Stomach (tissue), 9 donors: ENCODE data around the gene NRN1L. TPM values are rescaled to one million over a fixed set of nuclear protein-coding genes. Genes with fewer than 3 reads are reported as not detected.
"Not testable (repeated sequence)": the region's sequence is repeated elsewhere in the genome, so short reads cannot be mapped to it uniquely, and the experiment has no call there.

Experiments used
- DNase-seq, 2 donors: peaks; one replicate each; pipeline versions ENCODE4 v3.0.0 to v3.0.0-alpha.2; 2013 to 2019
- H3K27ac ChIP-seq, 5 donors: fragments of 200-600 bp in 4 of 5; sonication (generic) in 4 of 5; one replicate each; pipeline ENCODE4 v1.5.1; 2013 to 2019; ENCODE audit warnings: mild to moderate bottlenecking in 1 of 5, moderate library complexity in 1 of 5
- H3K27me3 ChIP-seq, 3 donors: fragments of 200-600 bp; sonication (generic); one replicate each; pipeline ENCODE4 v1.5.1; 2017 to 2019; ENCODE audit warnings: mixed run types in 1 of 3
- H3K36me3 ChIP-seq, 4 donors: fragments of 200-600 bp; sonication (generic); 1 replicate in 3 of 4; 2 replicates in 1 of 4; pipeline ENCODE4 v1.5.1; 2016 to 2019
- H3K4me1 ChIP-seq, 4 donors: fragments of 200-600 bp; sonication (generic); one replicate each; pipeline ENCODE4 v1.5.1; 2016 to 2019
- H3K4me3 ChIP-seq, 4 donors: fragments of 200-600 bp; sonication (generic) in 3 of 4; one replicate each; pipeline ENCODE4 v1.5.1; 2016 to 2019; ENCODE audit warnings: mild to moderate bottlenecking in 1 of 4
- H3K9me3 ChIP-seq, 4 donors: fragments of 200-600 bp; sonication (generic); one replicate each; pipeline ENCODE4 v1.5.1; 2016 to 2019
- CTCF ChIP-seq, 7 experiments: fragments of 450-650 bp in 4 of 7; fragments of 200-600 bp in 3 of 7; sonication (generic) in 3 of 7; IDR thresholded peaks; one replicate each; pipeline ENCODE4 v1.5.1; 2016 to 2019; ENCODE audit warnings: antibody characterized with exemption in 7 of 7, control low read depth in 2 of 7, mild to moderate bottlenecking in 1 of 7
- EP300 ChIP-seq: sonication (generic); formaldehyde crosslinking; IDR thresholded peaks from one replicate; pipeline ENCODE4 v1.6.1; 2017; ENCODE audit warnings: antibody characterized with exemption
- POLR2A ChIP-seq, 4 donors: fragments of 450-650 bp; IDR thresholded peaks; one replicate each; pipeline ENCODE4 v1.6.1; 2016; ENCODE audit warnings: antibody characterized with exemption in 4 of 4, control low read depth in 2 of 4, mild to moderate bottlenecking in 1 of 4, moderate library complexity in 1 of 4
- POLR2AphosphoS5 ChIP-seq, 3 donors: sonication (generic); formaldehyde crosslinking; IDR thresholded peaks; one replicate each; pipeline ENCODE4 v1.6.1; 2016; ENCODE audit warnings: antibody characterized with exemption in 3 of 3
- WGBS, 5 donors: extraction: QIAGEN DNeasy Blood & Tissue Kit in 3 of 5; methylation state at CpG; one replicate each; pipeline versions ENCODE4 v1.1.5 to v1.1.7; 2013 to 2018; 5-methylcytosine and 5-hydroxymethylcytosine counted together
- intact Hi-C: fragments of 100-400 bp; cut with DNase I; formaldehyde crosslinking; loops from one replicate; pipeline ENCODE4 v1.15.1; 2023; ENCODE audit warnings: low total_unique reads
- polyA plus RNA-seq, 3 donors: library from polyadenylated mRNA; stranded (reverse); fragments of 200-250 nt; gene quantifications; one replicate each; pipeline ENCODE4 v1.2.3, GENCODE V29; 2013
- total RNA-seq, 5 donors: library from RNA; depleted of rRNA; stranded (reverse); fragments of >200 nt; gene quantifications; one replicate each; pipeline versions ENCODE4 v1.1.0 to v1.2.3, GENCODE V29; 2014 to 2016
- donor health status: healthy with polysubstance abuse.
- donor health status: Bipolar disorder and iron deficiency.
- donor health status: healthy.

Gene NRN1L
- total and polyA plus RNA-seq, 8 donors: 2.0 to 2.7 TPM; not detected in 6

GRCh38 chr16:67862623-67863583 lies 21.8 kb upstream of the NRN1L start:
- Histone ChIP-seq H3K9me3 (no peaks in the 10 kb centered on the region), H3K27ac (peak overlapping the region; percentile 49 to 78 (median 72)), H3K27me3 (no peaks in the 10 kb centered on the region), H3K4me1 (peaks cover 30 to 58% (median 39%) of the 10 kb centered on the region in 4 donors), H3K36me3 (peaks cover 20 to 41% (median 37%) of the 10 kb centered on the region in 4 donors), H3K4me3 (no peak overlapping the region)
- 66 to 78% (median 74%) methylated on average over 11 of the region's 11 CpGs for WGBS, 5 donors
- DNase-seq: peak; percentile 37 to 53
- intact Hi-C loops: no loop called here
- TF ChIP-seq POLR2AphosphoS5 (IDR thresholded peaks at IDR 0.05) (peak in 1 of 3 donors; percentile 61), EP300 (no peak), POLR2A (IDR thresholded peaks at IDR 0.05) (no peak)

- Histone ChIP-seq H3K27ac (peak overlapping the region; percentile 49 to 78 (median 72)), H3K4me1 (peaks cover 25 to 46% (median 31%) of the 10 kb centered on the region in 4 donors), H3K36me3 (peaks cover 31 to 53% (median 49%) of the 10 kb centered on the region in 4 donors)
- H3K27me3 ChIP-seq, intact Hi-C loops, DNase-seq, H3K4me3 ChIP-seq, H3K9me3 ChIP-seq: not testable (repeated sequence)
- WGBS, 5 donors: 84 to 99% (median 96%) methylated on average over 5 to 6 of the region's 6 CpGs
These were observed 20.6 kb upstream of the NRN1L start for GRCh38 chr16:67864044-67864443.

DNA sequence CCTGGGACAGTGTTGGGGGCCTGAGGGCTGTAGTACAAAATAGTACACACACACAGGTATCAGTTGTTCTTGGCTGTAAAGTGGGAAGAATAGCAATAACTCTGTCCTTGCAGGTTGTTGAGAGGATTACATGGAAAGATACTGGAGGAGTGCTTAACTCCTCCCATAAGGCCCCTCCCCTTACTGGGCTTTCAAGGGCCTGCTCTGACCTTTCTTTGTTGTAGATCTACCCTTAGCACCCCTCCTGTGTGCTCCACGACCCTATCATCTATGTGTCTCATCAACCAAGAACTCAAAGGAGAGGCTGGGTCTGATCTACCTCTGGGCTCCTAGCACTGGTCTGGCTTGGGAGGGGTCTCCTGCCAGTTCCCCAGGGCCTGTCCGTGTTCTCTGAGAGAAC lies 20.1 kb upstream of the NRN1L start:
- TF ChIP-seq CTCF (IDR thresholded peaks at IDR 0.05) (no peak), POLR2AphosphoS5 (IDR thresholded peaks at IDR 0.05) (no peak), EP300 (no peak), POLR2A (IDR thresholded peaks at IDR 0.05) (no peak)
- no peak for DNase-seq
- H3K27me3 ChIP-seq: no peaks in the 10 kb centered on the region
- intact Hi-C loops: no loop called here
- peaks cover 25 to 44% (median 31%) of the 10 kb centered on the region in 4 donors for H3K4me1 ChIP-seq
- WGBS, 5 donors: 80 to 91% (median 87%) methylated on average over 2 of the region's 2 CpGs
- H3K4me3 ChIP-seq: no peak overlapping the region
- no peaks in the 10 kb centered on the region for H3K9me3 ChIP-seq
- H3K36me3 ChIP-seq: peaks cover 34 to 58% (median 54%) of the 10 kb centered on the region in 4 donors
- H3K27ac ChIP-seq: no peak overlapping the region

- DNase-seq: peak; percentile 34 to 55
- H3K4me1 ChIP-seq: peaks cover 25 to 38% (median 29%) of the 10 kb centered on the region in 4 donors
- H3K4me3 ChIP-seq: no peak overlapping the region
- 92 to 97% (median 96%) methylated on average over 2 of the region's 2 CpGs for WGBS, 5 donors
- no peaks in the 10 kb centered on the region for H3K27me3 ChIP-seq
- TF ChIP-seq POLR2A (IDR thresholded peaks at IDR 0.05) (no peak), CTCF (IDR thresholded peaks at IDR 0.05) (peak in 1 of 7 experiments; percentile 10), POLR2AphosphoS5 (IDR thresholded peaks at IDR 0.05) (no peak), EP300 (no peak)
- no peak overlapping the region for H3K27ac ChIP-seq
- H3K36me3 ChIP-seq: peaks cover 39 to 64% (median 60%) of the 10 kb centered on the region in 4 donors
- no peaks in the 10 kb centered on the region for H3K9me3 ChIP-seq
- intact Hi-C loops: no loop called here
These were observed 19.4 kb upstream of the NRN1L start for GRCh38 chr16:67865318-67865717.

DNA sequence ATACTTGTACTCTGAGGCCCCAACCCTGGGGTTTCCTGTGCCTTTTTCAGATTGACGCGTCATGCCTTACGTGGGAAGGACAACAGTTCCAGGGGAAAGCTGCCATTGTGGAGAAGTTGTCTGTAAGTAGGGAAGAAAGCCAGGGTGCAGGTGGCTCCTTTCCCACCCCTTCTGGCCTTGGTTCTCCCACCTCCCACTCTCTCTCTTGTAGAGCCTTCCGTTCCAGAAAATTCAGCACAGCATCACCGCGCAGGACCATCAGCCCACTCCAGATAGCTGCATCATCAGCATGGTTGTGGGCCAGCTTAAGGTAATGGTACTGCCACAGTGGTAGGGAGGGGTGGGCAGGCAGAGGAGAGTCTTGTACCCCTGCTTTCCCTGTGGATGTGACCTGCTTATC lies 16.4 kb upstream of the NRN1L start:
- no peak for TF ChIP-seq EP300
- TF ChIP-seq POLR2AphosphoS5 (IDR thresholded peaks at IDR 0.05): no peak
- TF ChIP-seq CTCF (IDR thresholded peaks at IDR 0.05): no peak
- no peak for TF ChIP-seq POLR2A (IDR thresholded peaks at IDR 0.05)
- Histone ChIP-seq H3K9me3 (no peaks in the 10 kb centered on the region), H3K4me1 (peaks cover 8 to 23% (median 14%) of the 10 kb centered on the region in 4 donors), H3K36me3 (peaks cover 45 to 74% (median 68%) of the 10 kb centered on the region in 4 donors), H3K4me3 (no peak overlapping the region), H3K27me3 (no peaks in the 10 kb centered on the region), H3K27ac (no peak overlapping the region)
- DNase-seq: no peak
- 93 to 98% (median 98%) methylated on average over 6 of the region's 6 CpGs for WGBS, 5 donors
- intact Hi-C loops: no loop called here
